ENCODE data around the gene HMG20B.

The HMG20B gene

DNA sequence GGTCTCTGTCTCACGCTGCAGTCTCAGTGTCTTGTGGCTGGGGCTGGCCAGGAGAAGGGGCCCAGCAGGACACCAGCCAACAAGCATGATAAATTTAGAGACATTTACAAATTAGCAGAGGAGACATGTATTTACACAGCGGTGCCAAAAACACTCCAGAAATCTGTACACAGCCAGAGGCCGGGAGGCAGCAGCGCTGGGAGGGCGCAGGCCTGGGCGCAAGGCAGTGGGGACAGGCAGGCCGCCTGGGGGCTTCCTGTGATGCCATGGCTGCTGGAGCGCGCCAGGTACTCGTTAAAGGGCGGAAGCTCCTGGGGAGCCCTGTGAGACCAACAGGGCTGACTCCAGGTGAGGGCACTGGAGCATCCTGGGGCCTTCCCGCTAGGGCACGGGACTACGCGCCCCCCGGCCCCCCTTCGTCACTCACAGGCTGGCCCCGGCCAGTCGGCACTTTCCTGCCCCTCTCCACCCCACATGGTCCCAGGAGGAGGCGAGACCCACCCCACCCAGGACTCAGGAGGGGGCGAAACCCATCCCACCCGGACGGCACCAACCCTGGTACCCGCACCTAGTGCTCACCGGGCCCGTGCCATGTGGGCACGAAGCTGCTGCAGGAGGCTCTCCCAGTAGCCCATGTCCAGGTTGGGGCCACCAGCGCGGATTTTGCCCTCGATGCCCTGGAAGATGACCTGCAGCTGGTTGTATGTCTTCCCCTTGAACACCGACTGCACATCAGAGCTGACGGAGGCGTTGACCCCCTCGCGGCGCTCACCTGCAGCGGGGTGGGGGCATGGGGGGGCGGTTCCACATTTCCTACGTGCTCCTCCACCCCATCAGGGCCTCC lies 41.3 kb downstream of the HMG20B start:
- TF ChIP-seq, protein P1, sequence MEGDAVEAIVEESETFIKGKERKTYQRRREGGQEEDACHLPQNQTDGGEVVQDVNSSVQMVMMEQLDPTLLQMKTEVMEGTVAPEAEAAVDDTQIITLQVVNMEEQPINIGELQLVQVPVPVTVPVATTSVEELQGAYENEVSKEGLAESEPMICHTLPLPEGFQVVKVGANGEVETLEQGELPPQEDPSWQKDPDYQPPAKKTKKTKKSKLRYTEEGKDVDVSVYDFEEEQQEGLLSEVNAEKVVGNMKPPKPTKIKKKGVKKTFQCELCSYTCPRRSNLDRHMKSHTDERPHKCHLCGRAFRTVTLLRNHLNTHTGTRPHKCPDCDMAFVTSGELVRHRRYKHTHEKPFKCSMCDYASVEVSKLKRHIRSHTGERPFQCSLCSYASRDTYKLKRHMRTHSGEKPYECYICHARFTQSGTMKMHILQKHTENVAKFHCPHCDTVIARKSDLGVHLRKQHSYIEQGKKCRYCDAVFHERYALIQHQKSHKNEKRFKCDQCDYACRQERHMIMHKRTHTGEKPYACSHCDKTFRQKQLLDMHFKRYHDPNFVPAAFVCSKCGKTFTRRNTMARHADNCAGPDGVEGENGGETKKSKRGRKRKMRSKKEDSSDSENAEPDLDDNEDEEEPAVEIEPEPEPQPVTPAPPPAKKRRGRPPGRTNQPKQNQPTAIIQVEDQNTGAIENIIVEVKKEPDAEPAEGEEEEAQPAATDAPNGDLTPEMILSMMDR (IDR thresholded peaks at IDR 0.05; ENCODE audit: borderline replicate concordance, insufficient read depth, low read depth, low read length): no peak
- no peak overlapping the region for H3K4me3 ChIP-seq (ENCODE audit: low read depth, low read length)

DNA sequence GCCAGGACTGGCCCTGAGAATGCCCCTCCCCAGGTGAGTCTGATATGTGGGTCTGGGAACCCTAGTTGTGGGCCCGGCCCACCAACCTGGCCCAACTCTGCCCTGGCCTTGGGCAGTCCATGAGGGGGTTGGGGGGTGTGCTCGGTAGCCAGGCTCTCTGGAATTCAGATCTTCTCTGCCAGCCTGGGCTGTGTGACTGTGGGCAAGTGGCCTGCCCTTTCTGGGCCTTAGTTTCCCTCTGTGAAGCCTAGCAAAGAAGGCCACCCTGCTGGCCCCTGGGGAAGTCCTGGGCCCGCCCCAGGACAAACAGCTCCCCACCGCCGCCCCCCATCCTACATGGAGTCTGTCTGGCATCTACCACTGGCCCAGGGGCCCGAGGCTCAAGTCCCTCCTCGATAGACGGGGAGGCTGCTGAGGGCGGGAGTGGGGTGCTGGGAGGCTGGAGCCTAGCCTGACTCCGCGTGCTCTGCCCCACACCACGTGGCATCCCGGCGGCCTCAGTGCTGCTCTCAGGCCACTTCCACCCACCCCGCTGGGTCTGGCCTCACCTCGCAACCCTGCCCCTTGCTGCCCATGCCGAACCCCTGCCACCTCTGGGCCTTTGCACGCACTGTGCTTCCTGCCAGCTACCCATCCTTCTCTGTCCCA lies 42.2 kb downstream of the HMG20B start:
- TF ChIP-seq, protein P1 (IDR thresholded peaks at IDR 0.05; ENCODE audit: borderline replicate concordance, insufficient read depth, low read depth, low read length): no peak

DNA sequence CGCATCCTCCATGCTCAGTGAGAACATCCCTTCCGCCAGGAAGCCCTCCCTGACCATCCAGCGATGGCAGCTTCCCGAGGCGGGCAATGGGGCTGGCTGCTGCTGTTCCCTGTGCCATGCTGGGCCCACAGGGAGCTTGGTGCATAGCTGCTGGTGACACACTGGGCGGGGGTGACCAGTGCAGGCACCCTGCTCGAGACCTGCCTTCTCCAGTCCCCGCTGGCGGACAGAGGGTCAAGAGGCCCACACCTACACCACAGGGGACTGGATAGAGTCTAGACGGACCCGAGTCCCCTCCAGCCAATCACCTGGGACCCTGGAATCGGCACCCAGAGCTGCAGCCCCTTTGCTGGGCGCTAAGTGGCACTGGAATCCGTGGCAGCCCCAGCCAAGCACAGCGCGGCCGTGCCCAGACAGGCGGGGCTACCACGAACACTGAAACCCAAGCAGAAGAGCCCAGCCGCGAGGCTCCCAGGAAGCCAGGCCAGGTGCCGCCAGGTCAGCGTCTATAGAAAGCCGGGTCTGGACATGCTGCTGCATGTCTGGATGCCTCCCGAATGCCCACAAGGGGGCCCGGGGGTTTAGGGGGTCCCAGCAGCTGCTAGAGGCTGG lies 42.9 kb downstream of the HMG20B start:
- TF ChIP-seq, protein P1 (IDR thresholded peaks at IDR 0.05; ENCODE audit: borderline replicate concordance, insufficient read depth, low read depth, low read length): no peak
- no peak overlapping the region for H3K4me3 ChIP-seq (ENCODE audit: low read depth, low read length)

More for the DNA sequence above, 42.2 kb downstream of the HMG20B start:
- no peak overlapping the region for H3K4me3 ChIP-seq (ENCODE audit: low read depth, low read length)

DNA sequence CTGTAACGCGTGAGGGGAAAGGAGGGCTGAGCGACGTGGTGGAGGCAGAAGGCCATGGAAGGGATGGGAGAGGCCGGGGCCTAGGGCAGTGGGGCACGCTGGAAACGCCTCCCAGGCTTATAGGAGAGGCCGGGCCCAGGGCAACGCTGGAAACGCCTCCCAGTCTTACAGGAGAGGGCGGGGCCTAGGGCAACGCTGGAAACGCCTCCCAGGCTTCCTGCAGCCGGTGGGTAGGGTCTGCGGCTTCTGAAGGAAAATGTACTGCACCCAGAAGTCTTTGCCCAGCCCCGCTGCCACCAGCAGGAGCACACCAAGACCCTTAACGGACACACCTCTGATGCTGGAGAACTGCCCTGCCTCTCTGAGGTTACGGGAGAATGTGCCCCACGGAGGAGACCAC lies 44.7 kb downstream of the HMG20B start:
- TF ChIP-seq, protein P1 (IDR thresholded peaks at IDR 0.05; ENCODE audit: borderline replicate concordance, insufficient read depth, low read depth, low read length): no peak
- H3K4me3 ChIP-seq (ENCODE audit: low read depth, low read length): no peak overlapping the region

DNA sequence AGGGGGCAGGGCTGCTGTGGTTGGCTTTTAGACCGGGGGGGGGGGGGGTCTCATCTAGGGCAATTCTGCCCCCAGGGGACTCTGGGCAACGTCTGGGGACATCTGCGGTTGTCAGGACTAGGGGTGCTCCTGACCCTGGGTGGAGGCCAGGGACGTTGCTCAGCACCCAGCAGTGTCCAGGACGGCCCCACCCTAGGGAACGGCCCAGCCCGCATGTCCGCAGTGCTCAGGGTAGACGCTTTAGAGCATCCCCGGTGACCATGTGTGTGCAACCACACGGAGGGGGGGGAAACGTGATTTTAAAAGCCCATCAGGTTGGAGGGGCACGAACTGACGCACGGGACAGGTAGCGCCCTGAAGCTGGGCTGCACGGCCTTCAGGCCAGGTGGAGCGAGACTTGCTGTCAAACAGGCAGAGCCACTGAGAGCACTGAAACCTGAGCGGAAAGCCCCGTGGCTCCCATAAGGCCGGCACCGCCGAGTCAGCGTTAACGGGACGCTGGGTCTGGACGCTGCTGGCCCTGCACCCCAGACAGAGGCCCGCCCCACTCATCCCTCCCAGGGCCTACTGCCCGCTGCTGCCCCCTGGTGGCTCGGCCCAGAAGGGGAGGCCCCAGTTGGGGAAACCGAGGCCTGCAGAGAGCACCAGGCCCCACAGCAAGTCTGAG lies 45.5 kb downstream of the HMG20B start:
- TF ChIP-seq, protein P1 (IDR thresholded peaks at IDR 0.05; ENCODE audit: borderline replicate concordance, insufficient read depth, low read depth, low read length): peak; percentile 95
- H3K4me3 ChIP-seq (ENCODE audit: low read depth, low read length): no peak overlapping the region

DNA sequence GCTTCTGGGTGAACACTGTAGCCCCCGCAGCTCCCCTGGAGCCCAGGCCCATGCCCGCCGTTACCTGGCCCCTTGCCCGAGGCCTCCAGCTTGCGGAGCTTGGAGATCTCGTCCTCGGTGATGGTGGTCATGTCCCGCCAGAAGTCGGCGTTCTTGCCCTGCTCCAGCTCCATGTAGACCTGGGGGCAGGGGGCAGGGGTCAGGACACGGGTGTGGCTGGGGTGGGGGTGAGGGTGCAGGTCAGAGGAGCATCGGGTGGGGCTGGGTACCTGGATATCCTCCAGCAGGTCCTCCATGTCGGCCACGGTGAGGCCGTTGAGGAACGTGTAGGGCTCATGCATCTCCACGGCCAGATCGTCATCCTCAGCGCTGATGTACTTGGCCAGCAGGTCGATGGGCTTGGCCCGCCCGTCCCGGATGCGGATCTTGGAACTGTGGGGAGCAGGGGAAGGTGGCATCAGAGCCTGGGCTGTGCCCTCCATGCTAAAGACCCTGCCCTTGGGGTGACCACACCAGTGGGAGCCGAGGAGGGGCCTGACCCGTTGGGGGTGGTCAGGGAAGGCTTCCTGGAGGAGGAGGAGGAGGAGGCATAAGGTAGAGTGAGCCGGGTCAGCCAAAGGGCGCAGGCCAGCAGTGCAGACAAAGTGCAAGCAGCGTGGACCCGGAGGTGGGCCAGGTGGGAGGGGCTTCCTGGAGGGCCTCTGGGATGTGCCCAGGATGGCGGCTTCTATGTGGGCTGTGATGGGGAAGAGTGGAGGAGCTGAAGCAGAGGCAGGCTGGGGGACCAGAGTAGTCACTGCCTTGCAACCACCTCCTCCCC lies 46.3 kb downstream of the HMG20B start:
- TF ChIP-seq, protein P1 (IDR thresholded peaks at IDR 0.05; ENCODE audit: borderline replicate concordance, insufficient read depth, low read depth, low read length): no peak
- H3K4me3 ChIP-seq (ENCODE audit: low read depth, low read length): no peak overlapping the region

Data from GM12875 (cell line).